AG08395 (cell line): ENCODE measurements around the gene SLC2A4.

Experiments
- DNase-seq: peaks from one replicate; pipeline ENCODE4 v3.0.0; 2012; ENCODE audit warnings: mixed read lengths, low spot score

Gene SLC2A4

GRCh38 chr17:7279448-7279847, 2.1 kb upstream of the SLC2A4 start:
- no peak for DNase-seq

GRCh38 chr17:7280519-7281073, 922 bp upstream of the SLC2A4 start:
- DNase-seq: peak; percentile 92

- no peak for DNase-seq
Observed at GRCh38 chr17:7281953-7282751, 634 bp downstream of the SLC2A4 start.

- no peak for DNase-seq
Observed at GRCh38 chr17:7282752-7283321, 1.3 kb downstream of the SLC2A4 start.

GRCh38 chr17:7283471-7284216, 2.1 kb downstream of the SLC2A4 start:
- DNase-seq: no peak

- no peak for DNase-seq
Observed at GRCh38 chr17:7284911-7285310, 3.4 kb downstream of the SLC2A4 start.

GRCh38 chr17:7285679-7286078, 4.2 kb downstream of the SLC2A4 start:
- DNase-seq: no peak

- DNase-seq: no peak
Observed at GRCh38 chr17:7289256-7290032, 7.9 kb downstream of the SLC2A4 start.

GRCh38 chr17:7290166-7290565, 8.6 kb downstream of the SLC2A4 start:
- DNase-seq: no peak

- DNase-seq: no peak
Observed at GRCh38 chr17:7290685-7291084, 9.2 kb downstream of the SLC2A4 start.

- no peak for DNase-seq
Observed at GRCh38 chr17:7292194-7292593, 10.7 kb downstream of the SLC2A4 start.

- no peak for DNase-seq
Observed at GRCh38 chr17:7292729-7293128, 11.2 kb downstream of the SLC2A4 start.

- DNase-seq: no peak
Observed at GRCh38 chr17:7293159-7293558, 11.6 kb downstream of the SLC2A4 start.

GRCh38 chr17:7293816-7294613, 12.5 kb downstream of the SLC2A4 start:
- no peak for DNase-seq

- DNase-seq: peak; percentile 51
Observed at GRCh38 chr17:7294614-7295153, 13.2 kb downstream of the SLC2A4 start, which contains the start of gene YBX2. Gene YBX2, minus strand, starts transcription at chr17:7294639. Its CDS starts 139 bp downstream, at chr17:7294500.

GRCh38 chr17:7295230-7296180, 14.0 kb downstream of the SLC2A4 start:
- no peak for DNase-seq

GRCh38 chr17:7296189-7296861, 14.8 kb downstream of the SLC2A4 start:
- DNase-seq: peak; percentile 87

- no peak for DNase-seq
Observed at GRCh38 chr17:7304179-7304578, 22.7 kb downstream of the SLC2A4 start.
